Measurements from ENCODE around the gene ARHGAP10.

Gene ARHGAP10

GRCh38 chr4:147944249-147944648 is 212.4 kb downstream of the ARHGAP10 start:
- peaks cover 3% of the 10 kb centered on the region for H3K36me3 ChIP-seq (ENCODE audit: control insufficient read depth, insufficient read depth, low read length)
- peak; percentile 21 for DNase-seq (ENCODE audit: extremely low read depth, insufficient read length)
- H3K4me3 ChIP-seq (replicated peaks; ENCODE audit: low read depth, low read length), result no peak overlapping the region
- TF ChIP-seq CTCF (IDR thresholded peaks at IDR 0.05; ENCODE audit: insufficient read depth, low read length, poor library complexity, severe bottlenecking), result no peak
- no peaks in the 10 kb centered on the region for H3K27me3 ChIP-seq (replicated peaks; ENCODE audit: control insufficient read depth, insufficient read depth, low read length)

- H3K27me3 ChIP-seq (replicated peaks; ENCODE audit: control insufficient read depth, insufficient read depth, low read length), result no peaks in the 10 kb centered on the region
- no peak overlapping the region for H3K4me3 ChIP-seq (replicated peaks; ENCODE audit: low read depth, low read length)
- no peak for TF ChIP-seq CTCF (IDR thresholded peaks at IDR 0.05; ENCODE audit: insufficient read depth, low read length, poor library complexity, severe bottlenecking)
- DNase-seq (ENCODE audit: extremely low read depth, insufficient read length), result no peak
- peaks cover 3% of the 10 kb centered on the region for H3K36me3 ChIP-seq (ENCODE audit: control insufficient read depth, insufficient read depth, low read length)
Measured at GRCh38 chr4:147944670-147945260, 212.9 kb downstream of the ARHGAP10 start.

- Histone ChIP-seq H3K27me3 (replicated peaks; ENCODE audit: control insufficient read depth, insufficient read depth, low read length) (no peaks in the 10 kb centered on the region), H3K4me3 (replicated peaks; ENCODE audit: low read depth, low read length) (no peak overlapping the region), H3K36me3 (ENCODE audit: control insufficient read depth, insufficient read depth, low read length) (peaks cover 3% of the 10 kb centered on the region)
- DNase-seq (ENCODE audit: extremely low read depth, insufficient read length), result no peak
- no peak for TF ChIP-seq CTCF (IDR thresholded peaks at IDR 0.05; ENCODE audit: insufficient read depth, low read length, poor library complexity, severe bottlenecking)
Measured at GRCh38 chr4:147948336-147948735, 216.4 kb downstream of the ARHGAP10 start.

- H3K27me3 ChIP-seq (replicated peaks; ENCODE audit: control insufficient read depth, insufficient read depth, low read length), result no peaks in the 10 kb centered on the region
- no peak for DNase-seq (ENCODE audit: extremely low read depth, insufficient read length)
- TF ChIP-seq CTCF (IDR thresholded peaks at IDR 0.05; ENCODE audit: insufficient read depth, low read length, poor library complexity, severe bottlenecking), result no peak
- peaks cover 3% of the 10 kb centered on the region for H3K36me3 ChIP-seq (ENCODE audit: control insufficient read depth, insufficient read depth, low read length)
- H3K4me3 ChIP-seq (replicated peaks; ENCODE audit: low read depth, low read length), result no peak overlapping the region
Measured at GRCh38 chr4:147950261-147950660, 218.4 kb downstream of the ARHGAP10 start.

- no peak for DNase-seq (ENCODE audit: extremely low read depth, insufficient read length)
- Histone ChIP-seq H3K27me3 (replicated peaks; ENCODE audit: control insufficient read depth, insufficient read depth, low read length) (no peaks in the 10 kb centered on the region), H3K4me3 (replicated peaks; ENCODE audit: low read depth, low read length) (no peak overlapping the region), H3K36me3 (ENCODE audit: control insufficient read depth, insufficient read depth, low read length) (peaks cover 3% of the 10 kb centered on the region)
- no peak for TF ChIP-seq CTCF (IDR thresholded peaks at IDR 0.05; ENCODE audit: insufficient read depth, low read length, poor library complexity, severe bottlenecking)
Measured at GRCh38 chr4:147950841-147951240, 219.0 kb downstream of the ARHGAP10 start.

DNA sequence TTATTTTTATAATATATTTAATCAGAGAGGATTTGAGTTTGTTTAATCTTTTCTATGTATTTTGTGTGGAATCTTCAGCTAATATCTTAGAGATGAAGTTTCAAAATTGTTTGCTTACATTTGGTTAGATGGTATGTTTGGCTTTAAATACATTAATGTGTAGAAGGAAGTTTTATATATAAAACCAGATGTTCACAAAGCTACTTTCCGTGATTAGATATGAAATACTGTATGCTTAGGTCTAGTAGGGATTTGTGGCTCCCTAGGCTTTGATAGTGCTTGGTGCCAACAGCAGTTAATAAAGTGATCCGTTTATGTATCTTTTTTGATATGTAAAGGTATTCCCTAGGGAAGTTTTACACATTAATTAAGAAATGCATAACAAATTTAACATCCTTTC is 223.0 kb downstream of the ARHGAP10 start:
- peaks cover 5% of the 10 kb centered on the region for H3K36me3 ChIP-seq (ENCODE audit: control insufficient read depth, insufficient read depth, low read length)
- DNase-seq (ENCODE audit: extremely low read depth, insufficient read length), result no peak
- no peak for TF ChIP-seq CTCF (IDR thresholded peaks at IDR 0.05; ENCODE audit: insufficient read depth, low read length, poor library complexity, severe bottlenecking)
- H3K27me3 ChIP-seq (replicated peaks; ENCODE audit: control insufficient read depth, insufficient read depth, low read length), result no peaks in the 10 kb centered on the region
- no peak overlapping the region for H3K4me3 ChIP-seq (replicated peaks; ENCODE audit: low read depth, low read length)
